HG03175 (cell line): ENCODE measurements around the gene NCF1.
"Not testable (repeated sequence)": the region's sequence is repeated elsewhere in the genome, so short reads cannot be mapped to it uniquely, and the experiment has no call there.

Experiments used
- ATAC-seq: cut with Tn5 transposase; IDR thresholded peaks from one replicate; pipeline ENCODE4 v1.9.1; 2021; ENCODE audit warnings: mild to moderate bottlenecking, moderate library complexity; ENCODE audit not compliant: unreplicated experiment

The NCF1 gene

DNA sequence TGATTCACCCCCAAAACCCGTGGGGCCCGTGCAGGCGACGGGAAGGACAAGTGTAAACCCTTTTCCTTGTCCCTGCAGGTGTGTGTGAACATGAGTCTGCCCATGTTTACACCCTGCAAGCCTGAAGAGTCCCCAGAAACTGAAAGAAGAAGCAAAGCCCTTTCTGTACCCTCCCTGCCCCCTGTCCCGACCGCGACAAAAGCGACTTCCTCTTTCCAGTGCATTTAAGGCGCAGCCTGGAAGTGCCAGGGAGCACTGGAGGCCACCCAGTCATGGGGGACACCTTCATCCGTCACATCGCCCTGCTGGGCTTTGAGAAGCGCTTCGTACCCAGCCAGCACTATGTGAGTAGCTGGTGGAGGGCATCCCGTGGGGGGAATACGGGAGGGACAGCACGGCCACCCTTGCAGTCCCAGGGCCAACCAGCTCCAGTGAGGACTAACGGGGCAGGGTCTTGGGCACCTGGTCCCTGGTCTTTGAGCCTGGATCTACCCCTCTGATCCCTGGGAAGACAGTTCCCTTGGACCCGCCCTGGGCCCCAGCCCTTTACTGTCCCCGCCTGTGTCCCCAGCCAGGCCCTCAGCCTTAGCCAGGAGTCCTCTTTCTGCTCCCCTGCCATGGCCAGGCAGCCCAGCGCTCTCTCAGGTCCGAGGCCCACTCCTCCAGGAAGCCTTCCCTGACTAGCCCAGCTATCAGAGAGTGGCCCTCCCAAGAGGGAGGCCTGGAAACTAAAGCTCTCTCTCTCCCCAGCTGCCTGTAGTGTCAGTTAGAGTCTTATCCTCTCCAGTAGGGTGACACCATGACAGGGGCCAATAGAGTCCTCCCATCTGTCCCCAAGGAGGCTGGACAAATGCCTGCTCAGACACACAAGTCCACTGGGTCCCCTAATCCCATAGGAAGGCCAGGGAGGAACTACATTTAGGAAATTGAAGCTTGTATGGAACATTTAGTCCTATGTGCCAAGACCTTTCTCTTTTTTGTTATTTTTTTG, at the start of gene NCF1:
Gene NCF1 (plus strand): TSS at position 252 of the 991 bp plus-strand sequence. CDS start 21 bp downstream, at position 273.
- ATAC-seq: peak; percentile 85

DNA sequence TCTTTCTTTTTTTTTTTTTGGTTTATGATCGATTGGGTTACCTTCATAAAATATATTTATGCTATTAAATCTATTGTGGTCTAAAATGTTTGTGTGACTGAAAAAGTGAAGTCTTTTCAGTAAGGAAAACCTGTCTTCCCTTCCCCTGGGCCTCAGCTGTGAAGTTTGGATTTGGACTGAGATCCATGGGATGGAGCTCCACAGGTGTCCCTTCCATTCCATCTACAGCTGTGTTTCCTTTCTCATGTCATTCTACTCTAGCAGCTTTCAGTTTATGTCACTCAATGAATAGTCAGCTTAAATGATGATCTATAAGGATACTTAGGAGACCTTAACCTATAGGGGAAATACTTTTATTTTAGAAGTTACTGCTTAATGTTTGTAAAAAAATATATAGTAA, 48.0 kb upstream of the NCF1 start:
- no peak for ATAC-seq

GRCh38 chr7:74726309-74727101, 47.3 kb upstream of the NCF1 start:
- ATAC-seq: no peak

DNA sequence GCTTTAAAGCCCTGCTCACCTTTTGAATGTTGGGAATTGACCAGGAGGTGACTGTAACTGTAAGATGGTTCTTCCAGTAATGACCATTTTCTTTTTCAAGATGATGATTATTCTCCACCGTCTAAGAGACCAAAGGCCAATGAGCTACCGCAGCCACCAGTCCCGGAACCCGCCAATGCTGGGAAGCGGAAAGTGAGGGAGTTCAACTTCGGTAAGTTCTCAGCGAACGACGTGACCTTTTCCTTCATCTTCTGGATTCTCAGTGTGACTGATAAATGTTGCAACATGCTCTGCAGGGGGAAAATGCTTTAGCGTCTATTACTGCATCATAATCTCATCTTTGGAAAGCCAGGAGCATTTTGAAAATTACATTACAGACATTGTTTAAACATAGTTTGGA, 45.1 kb upstream of the NCF1 start:
- ATAC-seq: not testable (repeated sequence)

- ATAC-seq: not testable (repeated sequence)
These were observed 43.6 kb upstream of the NCF1 start for GRCh38 chr7:74730186-74730585.

- ATAC-seq: not testable (repeated sequence)
These were observed 33.7 kb upstream of the NCF1 start for GRCh38 chr7:74739974-74740703.

GRCh38 chr7:74743936-74744557, 29.8 kb upstream of the NCF1 start:
- not testable (repeated sequence) for ATAC-seq

GRCh38 chr7:74753921-74754482, 19.8 kb upstream of the NCF1 start:
- ATAC-seq: not testable (repeated sequence)

DNA sequence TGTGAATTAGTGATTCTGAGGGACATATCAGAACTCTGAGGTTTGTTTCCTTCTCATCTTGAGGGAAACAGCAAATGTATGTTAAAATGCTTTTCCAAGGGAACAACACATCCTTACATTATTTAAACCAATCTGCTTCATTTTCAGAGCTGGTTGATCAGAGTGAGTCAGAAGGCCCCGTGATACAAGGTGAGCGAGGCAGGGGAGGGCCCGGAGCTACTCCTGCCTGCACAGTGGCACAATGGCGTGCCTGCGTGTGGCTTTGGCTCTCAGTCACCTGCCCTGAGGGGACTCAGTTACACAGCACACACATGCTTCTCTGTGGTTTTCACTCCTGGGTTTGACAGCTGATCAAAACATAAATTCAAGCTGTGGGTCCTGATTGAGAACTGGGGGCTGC, 17.1 kb upstream of the NCF1 start:
- not testable (repeated sequence) for ATAC-seq

- not testable (repeated sequence) for ATAC-seq
These were observed 15.5 kb upstream of the NCF1 start for GRCh38 chr7:74758268-74758667.

DNA sequence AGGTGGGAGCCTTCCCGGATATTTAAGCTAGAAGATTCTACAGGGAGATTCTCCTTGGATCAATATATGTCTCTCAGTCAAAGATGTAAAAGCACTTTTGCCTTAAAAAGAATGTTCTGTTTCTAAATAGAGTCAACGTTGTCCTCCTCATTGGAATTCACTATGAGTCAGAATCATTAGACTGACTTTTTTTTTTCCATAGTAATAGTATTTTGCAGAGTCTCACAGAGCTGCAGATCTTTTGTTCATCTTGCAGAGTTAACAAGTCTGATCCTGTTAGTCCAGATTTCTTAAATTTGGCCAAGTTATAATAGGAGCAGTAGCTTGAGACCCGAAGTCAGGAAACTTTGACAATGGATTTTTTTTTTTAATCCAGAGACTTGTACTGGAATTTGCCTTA, 14.8 kb upstream of the NCF1 start:
- not testable (repeated sequence) for ATAC-seq

DNA sequence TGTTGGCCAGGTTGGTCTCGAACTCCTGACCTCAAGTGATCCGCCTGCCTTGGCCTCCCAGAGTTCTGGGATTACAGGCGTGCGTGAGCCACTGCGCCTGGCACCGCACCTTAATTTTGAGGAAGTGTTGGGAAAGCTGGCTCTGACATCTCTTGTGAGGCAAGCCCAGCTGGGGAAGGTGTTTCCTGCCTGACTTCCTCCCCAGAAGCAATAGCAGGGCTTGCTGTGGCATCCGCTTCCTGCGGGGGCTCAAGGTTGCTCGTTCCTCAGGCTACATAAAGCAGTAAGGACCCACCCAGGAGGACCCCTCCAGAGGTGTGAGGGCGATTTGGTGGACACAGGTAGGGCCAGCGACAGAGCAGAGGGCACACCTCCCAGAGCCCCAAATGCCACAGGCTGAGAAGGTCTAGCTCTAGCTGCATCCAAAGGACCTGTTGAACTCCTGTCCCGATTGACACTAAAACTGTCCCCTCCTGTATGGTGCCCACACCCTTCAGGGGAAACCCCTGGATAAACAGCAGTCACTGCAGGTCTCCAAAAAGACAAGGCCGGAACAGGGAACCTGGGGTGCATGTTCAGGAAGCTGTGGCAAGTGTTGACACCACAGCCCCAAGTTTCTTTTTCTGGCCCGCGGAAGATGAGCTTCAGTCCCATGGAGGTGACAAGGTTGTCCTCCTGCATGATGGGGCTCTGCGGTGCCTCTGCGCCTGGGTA, 8.4 kb upstream of the NCF1 start:
- ATAC-seq: peak; percentile 33

GRCh38 chr7:74766509-74766908, 7.3 kb upstream of the NCF1 start:
- not testable (repeated sequence) for ATAC-seq

GRCh38 chr7:74766991-74767390, 6.8 kb upstream of the NCF1 start:
- not testable (repeated sequence) for ATAC-seq

DNA sequence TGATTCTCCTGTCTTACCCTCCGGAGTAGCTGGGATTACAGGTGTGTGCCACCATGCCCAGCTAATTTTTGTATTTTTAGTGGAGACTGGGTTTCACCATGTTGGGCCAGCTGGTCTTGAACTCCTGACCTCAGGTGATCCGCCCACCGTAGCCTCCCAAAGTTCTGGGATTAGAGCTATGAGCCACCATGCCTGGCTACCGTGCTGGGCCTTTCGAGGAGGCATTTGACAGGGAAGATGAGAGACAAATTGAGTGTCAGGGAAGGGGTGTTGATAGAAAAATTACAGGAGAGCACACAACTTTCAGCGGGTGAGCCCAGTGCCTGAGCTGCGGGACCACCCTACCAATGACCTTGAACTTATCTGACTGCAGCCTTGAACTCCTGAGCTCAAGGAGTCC, 3.7 kb upstream of the NCF1 start:
- not testable (repeated sequence) for ATAC-seq

GRCh38 chr7:74772093-74772492, 1.7 kb upstream of the NCF1 start:
- ATAC-seq: not testable (repeated sequence)

GRCh38 chr7:74775111-74775510, 1.3 kb downstream of the NCF1 start:
- not testable (repeated sequence) for ATAC-seq

GRCh38 chr7:74779053-74779452, 5.2 kb downstream of the NCF1 start:
- ATAC-seq: not testable (repeated sequence)

DNA sequence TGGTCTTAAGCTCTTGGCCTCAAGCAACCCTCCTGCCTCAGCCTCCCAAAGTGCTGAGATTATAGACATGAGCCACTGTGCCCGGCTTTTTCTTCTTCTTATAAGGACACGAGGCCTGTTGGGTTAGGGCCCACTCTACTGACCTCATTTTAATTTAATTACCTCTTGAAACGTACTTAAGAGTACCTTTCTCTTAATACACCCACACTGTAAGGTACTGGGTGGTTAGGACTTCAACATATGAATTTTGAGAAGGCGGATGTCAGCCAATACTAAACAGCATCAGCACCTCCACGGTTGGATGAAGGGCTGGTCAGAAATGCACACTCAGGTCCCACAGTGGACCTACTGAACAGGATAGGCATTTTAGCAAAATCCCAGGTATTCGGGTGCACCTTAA, 7.9 kb downstream of the NCF1 start:
- not testable (repeated sequence) for ATAC-seq
